Measurements from ENCODE around the gene EGR2.

GRCh38 chr10:62790571-62790970 lies 25.6 kb downstream of the EGR2 start:
- no peak for TF ChIP-seq CTCF (IDR thresholded peaks at IDR 0.05)
- no peak for TF ChIP-seq EP300 (IDR thresholded peaks at IDR 0.05)
- TF ChIP-seq POLR2A (IDR thresholded peaks at IDR 0.05), result no peak
